H9 (cell line): ENCODE measurements around the gene SOX8. TPM values are rescaled to one million over a fixed set of nuclear protein-coding genes. Genes with fewer than 3 reads are reported as not detected.

Source experiments
- DNase-seq: peaks from one replicate; pipeline ENCODE4 v3.0.0-alpha.2; 2017
- H2AFZ ChIP-seq: one replicate; pipeline ENCODE4 v1.6.1; 2013; ENCODE audit warnings: mild to moderate bottlenecking, low read length, control low read depth, moderate library complexity
- H2AK5ac ChIP-seq: 2 replicates; pipeline ENCODE4 v1.6.1; 2013; ENCODE audit warnings: low read length, control low read depth, mixed read lengths; ENCODE audit not compliant: insufficient read length
- H2BK120ac ChIP-seq: one replicate; pipeline ENCODE4 v1.6.1; 2013; ENCODE audit warnings: low read depth, mild to moderate bottlenecking, low read length, control low read depth, inconsistent platforms; ENCODE audit not compliant: poor library complexity, severe bottlenecking
- H2BK12ac ChIP-seq: 2 replicates; pipeline ENCODE4 v1.6.1; 2013; ENCODE audit warnings: low read length, control low read depth, mixed read lengths, low read depth; ENCODE audit not compliant: insufficient read length
- H2BK15ac ChIP-seq: 2 replicates; pipeline ENCODE4 v1.6.1; 2013; ENCODE audit warnings: low read depth, low read length, control low read depth
- H2BK20ac ChIP-seq: one replicate; pipeline ENCODE4 v1.6.1; 2013; ENCODE audit warnings: low read depth, mild to moderate bottlenecking, low read length, control low read depth, inconsistent platforms; ENCODE audit not compliant: poor library complexity, severe bottlenecking
- H2BK5ac ChIP-seq: 2 replicates; pipeline ENCODE4 v1.6.1; 2013; ENCODE audit warnings: low read length, control low read depth, mixed read lengths; ENCODE audit not compliant: insufficient read length
- H3K14ac ChIP-seq: 2 replicates; pipeline ENCODE4 v1.6.1; 2013; ENCODE audit warnings: low read length, control low read depth; ENCODE audit not compliant: insufficient read depth
- H3K18ac ChIP-seq: 2 replicates; pipeline ENCODE4 v1.6.1; 2013; ENCODE audit warnings: low read depth, mild to moderate bottlenecking, mixed read lengths, low read length, control low read depth; ENCODE audit not compliant: insufficient read length
- H3K23ac ChIP-seq: 2 replicates; pipeline ENCODE4 v1.6.1; 2013; ENCODE audit warnings: low read length, control low read depth, mixed read lengths, low read depth; ENCODE audit not compliant: insufficient read length
- H3K23me2 ChIP-seq: 2 replicates; pipeline ENCODE4 v1.6.1; 2013; ENCODE audit warnings: low read depth, mild to moderate bottlenecking, mixed read lengths, low read length, control low read depth; ENCODE audit not compliant: insufficient read length, poor library complexity, severe bottlenecking
- H3K27ac ChIP-seq: 2 replicates; pipeline ENCODE4 v1.5.1; 2013; ENCODE audit warnings: low read length, control low read depth, mixed read lengths, low read depth; ENCODE audit not compliant: insufficient read length
- H3K27me3 ChIP-seq: 2 replicates; pipeline ENCODE4 v1.6.1; 2013; ENCODE audit warnings: low read length, control low read depth, inconsistent platforms; ENCODE audit not compliant: insufficient read depth
- H3K4ac ChIP-seq: 2 replicates; pipeline ENCODE4 v1.6.1; 2013; ENCODE audit warnings: low read depth, mild to moderate bottlenecking, control low read depth, inconsistent platforms, low read length, moderate library complexity
- H3K4me1 ChIP-seq: 2 replicates; pipeline ENCODE4 v1.6.1; 2013; ENCODE audit warnings: low read length, control low read depth, inconsistent platforms; ENCODE audit not compliant: insufficient read depth
- H3K4me2 ChIP-seq: 2 replicates; pipeline ENCODE4 v1.6.1; 2013; ENCODE audit warnings: low read length, control low read depth, mixed read lengths; ENCODE audit not compliant: insufficient read length, insufficient read depth
- H3K56ac ChIP-seq: 2 replicates; pipeline ENCODE4 v1.6.1; 2013; ENCODE audit warnings: low read depth, mild to moderate bottlenecking, mixed read lengths, low read length, control low read depth; ENCODE audit not compliant: insufficient read length
- H3K79me1 ChIP-seq: 2 replicates; pipeline ENCODE4 v1.6.1; 2013; ENCODE audit warnings: low read depth, mild to moderate bottlenecking, moderate library complexity, low read length, control low read depth, inconsistent platforms; ENCODE audit not compliant: insufficient read depth, poor library complexity, severe bottlenecking
- H3K79me2 ChIP-seq: 2 replicates; pipeline ENCODE4 v1.6.1; 2013; ENCODE audit warnings: low read length, control low read depth, inconsistent platforms; ENCODE audit not compliant: insufficient read depth
- H3K9ac ChIP-seq: 2 replicates; pipeline ENCODE4 v1.6.1; 2013; ENCODE audit warnings: low read length, control low read depth, mixed read lengths; ENCODE audit not compliant: insufficient read length; ENCODE audit errors: extremely low read depth
- H3K9me3 ChIP-seq: one replicate; pipeline ENCODE4 v1.6.1; 2013; ENCODE audit warnings: low read depth, low read length, inconsistent platforms; ENCODE audit not compliant: control insufficient read depth
- H3T11ph ChIP-seq: one replicate; pipeline ENCODE4 v1.6.1; 2013; ENCODE audit warnings: mild to moderate bottlenecking, low read length, control low read depth, inconsistent platforms
- H4K20me1 ChIP-seq: one replicate; pipeline ENCODE4 v1.6.1; 2013; ENCODE audit not compliant: control insufficient read depth, insufficient read length, insufficient read depth
- H4K5ac ChIP-seq: 2 replicates; pipeline ENCODE4 v1.6.1; 2013; ENCODE audit warnings: low read depth, mild to moderate bottlenecking, mixed read lengths, low read length, control low read depth; ENCODE audit not compliant: insufficient read length
- H4K8ac ChIP-seq: replicated peaks from 2 replicates; pipeline ENCODE4 v1.6.1; 2013; ENCODE audit warnings: low read length, control low read depth, mixed read lengths, low read depth; ENCODE audit not compliant: insufficient read length
- H4K91ac ChIP-seq: 2 replicates; pipeline ENCODE4 v1.6.1; 2013; ENCODE audit warnings: low read depth, mild to moderate bottlenecking, moderate library complexity, mixed read lengths, low read length, control low read depth; ENCODE audit not compliant: insufficient read length
- H3K27ac Mint-ChIP-seq, 3 experiments: 2 replicates in 2 of 3; 3 replicates in 1 of 3; pipeline ENCODE4 v1.8.0; 2020 to 2021; ENCODE audit warnings: mixed read lengths in 3 of 3, mild to moderate bottlenecking in 1 of 3, moderate library complexity in 1 of 3
- H3K27me3 Mint-ChIP-seq: 2 replicates; pipeline ENCODE4 v1.8.0; 2021; ENCODE audit warnings: low read depth, mild to moderate bottlenecking, moderate library complexity, mixed read lengths
- H3K36me3 Mint-ChIP-seq, 3 experiments: 2 replicates in 2 of 3; 3 replicates in 1 of 3; pipeline ENCODE4 v1.8.0; 2020 to 2021; ENCODE audit warnings: low read depth in 3 of 3, mixed read lengths in 3 of 3; ENCODE audit not compliant: insufficient read depth in 1 of 3
- H3K4me1 Mint-ChIP-seq, 2 experiments: 2 replicates each; pipeline ENCODE4 v1.8.0; 2020; ENCODE audit warnings: mixed read lengths in 2 of 2
- H3K4me3 Mint-ChIP-seq, 2 experiments: 2 replicates in 1 of 2; 3 replicates in 1 of 2; pipeline ENCODE4 v1.8.0; 2020 to 2021; ENCODE audit warnings: mild to moderate bottlenecking in 2 of 2, mixed read lengths in 2 of 2, moderate library complexity in 1 of 2
- H3K9me3 Mint-ChIP-seq, 2 experiments: 2 replicates in 1 of 2; 3 replicates in 1 of 2; pipeline ENCODE4 v1.8.0; 2020; ENCODE audit warnings: mild to moderate bottlenecking in 2 of 2, mixed read lengths in 2 of 2, moderate library complexity in 1 of 2
- WGBS: extraction: QIAGEN DNeasy Blood & Tissue Kit; methylation state at CpG from one replicate; pipeline ENCODE4 v1.1.7; 2013; ENCODE audit warnings: missing lambda C conversion rate, low lambda C conversion rate, mixed read lengths; ENCODE audit not compliant: insufficient read length; ENCODE audit errors: extremely low coverage; 5-methylcytosine and 5-hydroxymethylcytosine counted together
- total RNA-seq: library from RNA; stranded (reverse); gene quantifications from 2 replicates; pipeline ENCODE4 v1.2.1, GENCODE V29; 2021
- TF ChIP-seq, protein P1 (sequence below): fragments of 200-600 bp; sonication (generic); conservative IDR thresholded peaks from 3 replicates; pipeline ENCODE4 v1.8.0; 2021; ENCODE audit warnings: antibody characterized with exemption, mild to moderate bottlenecking

Gene SOX8
- total RNA-seq, 1 experiment from 2014 or later = 8.9 TPM

DNA sequence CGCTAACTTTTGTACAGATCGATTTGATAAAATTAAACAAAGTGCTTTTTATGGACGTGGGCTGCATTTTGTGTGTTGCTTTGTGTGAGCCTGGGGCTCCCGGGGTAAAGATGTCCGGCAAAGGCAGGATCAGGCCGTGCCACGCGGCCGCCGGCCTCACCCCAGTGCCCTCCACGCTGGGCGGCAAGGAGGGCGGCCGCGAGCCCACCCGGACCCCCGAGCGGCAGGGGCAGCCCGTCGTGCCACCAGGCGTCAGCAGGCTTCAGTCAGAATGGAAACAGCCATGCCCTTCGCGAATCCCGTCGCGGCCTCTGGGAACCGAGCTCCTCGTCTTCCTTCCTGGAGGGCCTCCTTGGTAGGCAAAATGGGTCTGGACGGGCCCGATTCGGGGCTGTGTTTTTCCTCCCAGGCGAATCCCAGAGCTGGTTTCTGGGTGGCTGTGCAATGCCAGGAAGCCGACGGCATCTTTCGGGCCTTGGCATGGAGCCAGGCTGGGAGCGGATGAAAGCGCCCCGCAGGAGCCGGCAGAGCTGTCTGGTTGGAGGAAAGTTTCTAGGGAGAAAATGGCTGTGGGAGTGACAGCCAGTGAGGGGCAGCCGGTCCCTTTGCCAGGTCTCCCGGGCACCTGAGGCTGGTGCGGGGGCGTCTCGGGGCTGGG is 5.5 kb downstream of the SOX8 start:
- Histone ChIP-seq H3K14ac (no peak overlapping the region), H4K8ac (no peak overlapping the region), H2AK5ac (no peak overlapping the region), H3K18ac (no peak overlapping the region), H3K23me2 (peaks cover 10% of the 10 kb centered on the region), H3K27ac (no peak overlapping the region), H2BK12ac (no peak overlapping the region), H3K4me1 (no peaks in the 10 kb centered on the region), H2BK15ac (no peak overlapping the region), H4K20me1 (no peaks in the 10 kb centered on the region), H3K4ac (no peak overlapping the region), H3K23ac (no peak overlapping the region), H4K91ac (no peak overlapping the region), H3T11ph (no peak overlapping the region), H3K9me3 (no peaks in the 10 kb centered on the region), H3K9ac (no peak overlapping the region), H3K27me3 (peaks cover 9% of the 10 kb centered on the region; the same call in 1 of the 2 replicates), H2BK5ac (no peak overlapping the region), H3K79me1 (no peaks in the 10 kb centered on the region), H3K4me2 (no peak overlapping the region), H2AFZ (no peak overlapping the region), H2BK120ac (no peak overlapping the region), H4K5ac (no peak overlapping the region), H2BK20ac (no peak overlapping the region), H3K56ac (no peak overlapping the region), H3K79me2 (no peaks in the 10 kb centered on the region)
- Mint-ChIP-seq H3K27me3 (peaks cover 16% of the 10 kb centered on the region), H3K4me3 (no peak overlapping the region), H3K4me1 (peaks cover 3 to 8% of the 10 kb centered on the region in 2 experiments; a peak in 2 of 4 replicates), H3K27ac (no peak overlapping the region), H3K9me3 (no peaks in the 10 kb centered on the region), H3K36me3 (peaks cover 0 to 2% (median 0%) of the 10 kb centered on the region in 3 experiments; a peak in 2 of 7 replicates)
- no peak for DNase-seq
- TF ChIP-seq, protein P1, sequence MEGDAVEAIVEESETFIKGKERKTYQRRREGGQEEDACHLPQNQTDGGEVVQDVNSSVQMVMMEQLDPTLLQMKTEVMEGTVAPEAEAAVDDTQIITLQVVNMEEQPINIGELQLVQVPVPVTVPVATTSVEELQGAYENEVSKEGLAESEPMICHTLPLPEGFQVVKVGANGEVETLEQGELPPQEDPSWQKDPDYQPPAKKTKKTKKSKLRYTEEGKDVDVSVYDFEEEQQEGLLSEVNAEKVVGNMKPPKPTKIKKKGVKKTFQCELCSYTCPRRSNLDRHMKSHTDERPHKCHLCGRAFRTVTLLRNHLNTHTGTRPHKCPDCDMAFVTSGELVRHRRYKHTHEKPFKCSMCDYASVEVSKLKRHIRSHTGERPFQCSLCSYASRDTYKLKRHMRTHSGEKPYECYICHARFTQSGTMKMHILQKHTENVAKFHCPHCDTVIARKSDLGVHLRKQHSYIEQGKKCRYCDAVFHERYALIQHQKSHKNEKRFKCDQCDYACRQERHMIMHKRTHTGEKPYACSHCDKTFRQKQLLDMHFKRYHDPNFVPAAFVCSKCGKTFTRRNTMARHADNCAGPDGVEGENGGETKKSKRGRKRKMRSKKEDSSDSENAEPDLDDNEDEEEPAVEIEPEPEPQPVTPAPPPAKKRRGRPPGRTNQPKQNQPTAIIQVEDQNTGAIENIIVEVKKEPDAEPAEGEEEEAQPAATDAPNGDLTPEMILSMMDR = no peak
- no CpG with 5 or more reads among the region's 44 CpGs for WGBS
